NCI-H2196 (cell line): ENCODE measurements around the gene CCDC138.
A peak's percentile ranks its signal among the peaks of the same experiment; 100 is the strongest.

Experiments used
- DNase-seq: peaks from one replicate; lab custom pipeline; 2025; ENCODE audit not compliant: unreplicated experiment; lab: John Stamatoyannopoulos, UW

CCDC138 gene

DNA sequence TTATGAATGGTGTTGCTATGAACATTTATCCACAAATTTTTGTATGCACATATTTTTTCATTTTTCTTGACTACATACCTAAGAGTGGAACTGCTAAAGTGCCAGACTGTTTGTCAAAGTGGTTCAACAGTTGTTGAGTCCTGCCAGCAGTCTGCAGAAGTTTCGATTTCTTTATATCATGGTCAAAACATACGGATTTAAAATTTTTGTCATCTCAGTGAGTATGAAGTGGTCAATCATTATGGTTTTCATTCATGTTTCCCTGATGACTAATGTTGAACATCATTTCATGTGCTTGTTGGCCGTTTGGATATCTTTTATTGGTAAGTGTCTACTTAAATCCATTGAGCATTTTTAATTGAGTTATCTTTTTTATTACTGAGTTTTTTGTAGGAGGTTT lies 39.2 kb downstream of the CCDC138 start:
- no peak for DNase-seq

DNA sequence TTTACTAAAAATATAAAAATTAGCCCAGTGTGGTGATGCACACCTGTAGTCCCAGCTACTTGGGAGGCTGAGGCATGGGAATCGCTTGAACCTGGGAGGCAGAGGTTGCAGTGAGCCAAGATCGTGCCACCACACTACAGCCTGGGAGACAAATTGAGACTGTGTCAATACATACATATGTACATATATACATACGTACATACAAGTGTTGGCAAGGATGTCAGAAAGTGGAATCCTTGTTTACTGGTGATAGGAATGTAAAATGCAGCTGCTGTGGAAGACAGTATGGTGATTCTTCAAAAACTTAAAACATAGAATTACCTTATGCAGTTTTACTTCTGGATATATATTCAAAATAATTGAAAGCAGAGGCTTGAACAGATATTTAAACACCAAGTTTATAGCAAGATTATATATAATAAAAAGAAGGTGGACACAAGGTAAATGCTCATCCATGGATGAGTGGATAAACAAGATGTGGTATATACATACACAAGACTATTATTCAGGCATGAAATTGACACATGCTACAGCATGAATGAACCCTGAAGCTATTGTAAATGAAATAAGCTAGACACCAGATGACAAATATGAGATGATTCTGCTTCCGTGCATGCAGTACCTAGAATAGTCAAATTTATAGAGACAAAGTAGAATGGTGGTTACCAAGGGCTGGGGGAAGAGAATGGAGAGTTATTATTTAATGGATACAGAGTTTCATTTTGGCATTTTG lies 43.2 kb downstream of the CCDC138 start:
- no peak for DNase-seq

DNA sequence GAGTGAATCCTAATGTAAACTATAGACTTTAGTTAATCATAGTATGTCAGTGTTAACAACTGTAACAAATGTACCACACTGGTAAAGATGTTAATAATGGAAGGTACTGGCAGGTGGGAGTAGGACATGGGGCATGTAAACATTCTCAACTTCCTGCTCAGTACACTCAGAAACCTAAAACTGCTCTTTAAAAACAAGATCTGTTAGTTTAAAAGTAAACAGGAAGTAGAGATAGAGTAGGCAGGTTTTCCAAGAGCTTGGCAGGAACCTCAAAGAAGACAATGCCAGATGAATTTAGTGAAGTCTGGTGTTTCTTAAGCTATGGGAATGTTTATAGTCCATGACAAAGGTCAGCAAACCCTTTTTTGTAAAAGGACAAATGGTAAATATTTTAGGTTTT lies 46.6 kb downstream of the CCDC138 start:
- peak; percentile 7 for DNase-seq

DNA sequence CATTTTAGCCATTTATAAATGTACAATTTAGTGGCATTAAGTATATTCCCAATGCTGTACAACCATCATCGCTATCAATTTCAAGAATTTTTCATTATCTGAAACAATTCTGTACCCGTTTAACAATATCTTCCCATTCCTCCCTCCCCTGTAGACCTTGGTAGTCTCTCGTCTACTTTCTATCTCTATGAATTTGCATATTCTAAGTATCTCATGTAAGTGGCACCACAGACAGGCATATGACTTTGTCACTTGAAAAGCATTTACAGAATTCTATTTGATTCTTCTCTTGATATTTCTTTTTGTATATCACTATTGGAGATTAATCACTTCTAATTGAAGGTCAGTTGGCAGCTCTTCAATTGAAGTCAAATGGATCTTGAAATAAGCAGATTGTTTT lies 48.0 kb downstream of the CCDC138 start:
- DNase-seq, result no peak

DNA sequence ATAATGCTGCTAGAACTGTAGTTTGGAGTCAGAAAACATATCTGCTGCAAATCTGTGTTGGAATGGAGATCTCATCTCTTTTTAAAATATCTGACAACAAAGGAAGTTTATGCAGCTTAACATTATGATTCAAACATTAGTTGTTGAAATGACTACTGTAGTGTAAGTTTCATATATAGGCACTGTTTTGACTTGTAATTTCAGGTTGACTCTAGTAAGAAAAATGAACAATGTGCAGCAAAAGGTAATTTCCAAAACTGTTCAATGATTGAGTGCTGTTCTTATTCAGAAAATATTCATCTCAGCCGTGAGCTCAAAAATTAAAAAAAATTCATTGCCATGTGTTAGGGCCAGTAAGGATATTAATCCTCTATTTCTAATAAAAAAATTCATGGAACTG lies 48.5 kb downstream of the CCDC138 start:
- DNase-seq, result no peak

DNA sequence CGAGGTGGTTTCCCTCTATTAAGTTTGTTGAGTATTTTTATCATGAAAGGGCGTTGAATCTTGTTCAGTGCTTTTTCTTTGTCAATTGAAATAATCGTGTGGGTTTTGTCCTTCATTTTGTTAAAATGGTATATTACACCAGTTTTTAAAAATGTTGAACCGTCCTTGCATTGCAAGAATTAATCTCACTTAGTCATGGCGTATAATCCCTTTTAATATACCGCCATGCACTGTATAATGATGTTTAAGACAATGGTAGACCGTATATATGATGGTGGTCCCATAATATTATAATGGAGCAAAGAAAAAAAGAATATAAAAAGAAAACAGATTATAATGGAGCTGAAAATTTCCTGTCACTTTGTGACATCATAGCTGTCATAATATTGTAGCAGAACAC lies 50.6 kb downstream of the CCDC138 start:
- DNase-seq, result no peak

DNA sequence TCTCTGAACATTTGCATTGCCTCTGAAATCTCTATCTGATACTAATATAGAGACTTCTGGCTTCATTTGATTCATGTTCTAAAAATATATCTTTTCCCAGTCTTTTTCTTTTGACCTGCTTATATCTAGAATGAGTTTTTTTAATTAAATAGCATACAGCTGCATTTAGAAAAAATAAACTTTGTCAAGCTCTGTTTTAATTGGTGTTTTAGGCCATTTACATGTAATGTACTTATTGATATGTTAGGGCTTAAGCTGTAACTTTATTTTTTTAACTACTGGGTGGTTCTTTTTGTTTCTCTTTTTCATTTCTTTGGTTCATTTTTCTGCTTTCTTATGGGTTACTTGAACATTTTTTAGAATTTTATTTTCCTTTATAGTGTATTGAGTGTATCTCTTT lies 54.9 kb downstream of the CCDC138 start:
- no peak for DNase-seq

DNA sequence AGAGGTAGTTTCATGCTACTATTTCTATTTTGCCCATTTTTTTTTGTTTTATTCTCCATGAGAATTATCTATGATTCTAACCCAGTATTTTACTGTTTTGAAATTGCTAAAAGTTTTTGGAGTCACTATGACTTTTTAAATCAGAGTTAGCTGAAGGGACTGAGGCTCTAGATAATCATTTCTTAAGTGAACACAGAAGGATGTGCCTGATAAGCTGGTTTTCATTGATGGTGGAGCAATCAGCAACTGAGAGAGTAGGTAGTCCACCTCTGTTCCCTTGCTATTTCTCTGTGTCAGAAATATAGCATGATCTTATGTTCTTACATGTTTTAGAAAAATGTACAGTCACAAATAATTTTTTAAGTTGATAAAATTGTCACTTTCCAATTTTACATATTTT lies 59.4 kb downstream of the CCDC138 start:
- no peak for DNase-seq

DNA sequence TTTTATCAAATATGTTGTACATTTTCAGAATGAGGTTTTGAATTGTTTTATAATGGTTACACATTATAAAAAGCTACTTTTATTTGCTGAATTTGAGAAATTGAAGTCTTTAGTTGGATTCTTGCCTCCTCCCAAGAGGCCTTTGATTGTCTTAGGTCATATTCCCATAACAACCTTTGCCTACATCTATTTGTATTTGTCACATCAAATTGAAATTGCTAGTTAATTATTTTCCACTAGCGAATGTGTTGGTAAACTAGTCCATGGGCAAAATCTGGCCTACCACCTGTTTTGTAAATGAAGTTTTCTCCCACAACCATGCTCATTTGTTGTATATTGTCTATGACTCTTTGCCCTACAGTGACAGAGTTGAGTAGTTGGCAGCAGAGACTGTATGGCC lies 60.4 kb downstream of the CCDC138 start:
- DNase-seq, result no peak

DNA sequence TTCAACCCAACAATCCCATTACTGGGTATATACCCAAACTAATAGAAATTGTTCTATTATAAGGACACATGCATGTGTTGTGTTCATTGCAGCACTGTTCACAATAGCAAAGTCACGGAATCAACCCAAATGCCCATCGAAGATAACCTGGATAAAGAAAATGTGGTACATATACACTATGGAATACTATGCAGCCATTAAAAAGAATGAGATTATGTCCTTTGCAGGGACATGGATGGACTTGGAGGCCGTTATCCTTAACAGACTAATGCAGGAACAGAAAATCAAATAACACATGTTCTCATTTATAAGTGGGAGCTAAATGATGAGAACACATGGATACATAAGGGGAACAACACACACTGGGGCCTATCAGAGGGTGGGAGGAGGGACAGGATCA lies 65.8 kb downstream of the CCDC138 start:
- no peak for DNase-seq

DNA sequence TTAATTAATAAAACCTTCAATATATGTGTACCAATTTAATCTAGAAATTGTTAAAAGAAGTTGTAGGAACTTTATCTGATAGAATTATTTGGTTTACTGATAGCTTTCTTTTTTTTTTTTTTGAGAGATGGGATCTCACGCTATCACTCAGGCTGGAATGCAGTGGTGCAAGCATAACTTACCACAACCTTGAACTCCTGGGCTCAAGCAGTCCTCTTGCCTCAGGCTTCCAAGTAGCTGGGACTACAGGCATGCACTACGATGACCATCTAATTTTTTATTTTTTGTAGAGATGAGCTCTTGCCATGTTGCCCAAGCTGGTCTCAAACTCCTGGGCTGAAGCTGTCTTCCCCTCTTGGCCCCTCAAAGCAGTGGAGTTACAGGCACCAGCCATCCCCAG lies 66.8 kb downstream of the CCDC138 start:
- DNase-seq, result no peak

DNA sequence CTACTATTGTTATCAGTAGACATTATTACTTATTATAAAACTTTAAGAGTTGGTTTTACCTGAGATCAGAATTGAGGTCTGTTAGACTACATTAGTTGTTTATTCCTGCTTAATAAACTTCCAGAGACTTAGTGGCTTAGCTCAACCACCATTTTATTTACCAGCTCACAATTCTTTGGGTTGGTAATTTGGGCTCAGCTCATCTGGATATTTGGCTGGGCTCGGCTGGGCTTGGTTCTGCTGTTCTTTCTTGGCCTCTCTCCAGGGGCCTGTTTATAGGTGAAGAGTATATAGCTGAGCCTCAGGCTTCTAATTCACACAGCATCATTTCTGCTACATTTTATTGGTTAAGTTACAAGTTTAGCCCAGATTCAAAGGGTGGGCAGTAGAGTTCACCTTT lies 67.9 kb downstream of the CCDC138 start:
- no peak for DNase-seq

DNA sequence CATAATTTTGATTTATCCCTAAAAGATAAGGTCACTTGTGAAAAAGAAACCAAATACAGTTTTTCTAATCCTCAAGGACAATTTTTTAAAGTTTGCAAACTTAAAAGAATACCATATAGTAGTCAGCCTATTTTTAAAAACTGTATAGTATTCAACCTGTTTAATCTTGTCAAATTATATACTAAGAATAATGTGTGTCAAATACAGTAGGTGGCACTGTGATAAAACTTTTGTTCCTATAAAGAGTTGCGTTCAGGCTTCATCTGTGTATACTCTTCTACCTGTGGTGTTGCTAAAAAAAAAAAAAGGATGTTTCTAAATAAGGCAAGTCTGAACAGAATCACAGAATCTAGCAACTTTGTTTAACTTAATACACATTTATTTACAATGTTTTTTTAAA lies 68.6 kb downstream of the CCDC138 start:
- peak; percentile 21 for DNase-seq

DNA sequence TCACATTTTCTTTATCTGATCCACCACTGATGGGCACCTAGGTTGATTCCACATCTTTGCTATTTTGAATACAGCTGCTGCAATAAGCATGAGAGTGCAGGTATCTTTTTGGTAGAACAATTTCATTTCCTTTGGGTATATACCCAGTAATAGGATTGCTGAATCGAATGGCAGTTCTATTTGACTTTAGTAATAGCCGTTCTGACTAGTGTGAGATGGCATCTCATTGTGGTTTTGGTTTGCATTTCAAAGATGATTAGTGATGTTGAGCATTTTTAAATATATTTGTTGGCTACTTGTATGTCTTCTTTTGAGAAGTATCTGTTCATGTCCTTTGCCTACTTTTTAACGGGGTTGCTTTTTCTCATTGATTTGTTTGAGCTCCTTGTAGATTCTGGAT lies 72.3 kb downstream of the CCDC138 start:
- no peak for DNase-seq

DNA sequence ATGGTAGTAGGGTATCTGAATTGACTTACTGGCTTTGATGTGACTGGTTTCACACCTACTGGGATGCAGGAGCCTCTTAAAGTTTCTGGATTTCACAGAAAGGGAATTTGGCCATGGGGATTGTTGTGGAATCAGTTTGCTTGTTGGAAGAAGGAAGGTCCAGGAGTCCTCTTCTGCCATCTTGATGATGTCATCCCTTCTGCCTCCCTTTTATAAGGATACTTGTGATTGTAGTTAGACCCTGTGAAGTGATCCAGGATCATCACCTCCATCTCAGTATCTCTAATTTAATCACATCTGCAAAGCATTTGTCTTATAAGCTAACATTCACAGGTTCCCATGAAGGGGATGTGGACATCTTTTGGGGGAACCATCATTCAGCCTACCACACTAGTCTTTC lies 79.5 kb downstream of the CCDC138 start:
- DNase-seq, result no peak

DNA sequence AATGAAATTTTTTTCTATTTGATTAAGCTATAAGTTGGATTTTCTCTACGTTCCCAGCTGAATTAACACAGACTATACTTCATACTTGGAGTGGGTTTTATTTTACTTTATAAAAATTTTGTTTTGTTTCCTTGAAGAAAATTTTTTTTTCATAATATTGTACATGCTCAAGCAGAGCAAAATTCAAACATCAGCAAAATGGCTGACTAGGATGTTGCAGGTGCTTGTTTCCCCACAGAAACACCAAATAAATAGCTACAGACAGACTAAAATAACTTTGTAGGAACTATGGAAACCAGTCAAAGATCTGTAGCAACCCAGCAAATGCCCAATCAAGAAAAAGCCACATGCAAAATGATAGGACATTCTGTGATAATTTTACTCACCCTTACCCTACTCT lies 82.3 kb downstream of the CCDC138 start:
- DNase-seq, result no peak

DNA sequence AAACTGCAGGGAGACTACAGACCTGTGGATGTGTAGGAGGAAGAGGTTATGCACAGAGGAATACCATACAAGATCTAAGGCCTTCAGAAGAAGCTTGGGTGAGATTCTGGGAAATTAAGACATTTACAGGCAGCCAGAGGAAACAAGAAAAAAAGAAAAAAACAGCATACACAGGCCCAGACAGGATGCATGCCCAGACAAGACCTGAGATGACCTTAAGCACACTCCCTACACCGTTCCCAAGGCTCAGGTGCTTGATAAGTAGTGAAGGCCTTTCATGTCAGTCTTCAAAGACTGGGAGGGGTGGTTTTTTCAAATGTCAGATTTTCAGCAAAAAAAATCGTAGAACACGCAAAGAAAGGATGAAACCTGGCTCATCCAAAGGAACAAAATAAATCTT lies 83.0 kb downstream of the CCDC138 start:
- no peak for DNase-seq

DNA sequence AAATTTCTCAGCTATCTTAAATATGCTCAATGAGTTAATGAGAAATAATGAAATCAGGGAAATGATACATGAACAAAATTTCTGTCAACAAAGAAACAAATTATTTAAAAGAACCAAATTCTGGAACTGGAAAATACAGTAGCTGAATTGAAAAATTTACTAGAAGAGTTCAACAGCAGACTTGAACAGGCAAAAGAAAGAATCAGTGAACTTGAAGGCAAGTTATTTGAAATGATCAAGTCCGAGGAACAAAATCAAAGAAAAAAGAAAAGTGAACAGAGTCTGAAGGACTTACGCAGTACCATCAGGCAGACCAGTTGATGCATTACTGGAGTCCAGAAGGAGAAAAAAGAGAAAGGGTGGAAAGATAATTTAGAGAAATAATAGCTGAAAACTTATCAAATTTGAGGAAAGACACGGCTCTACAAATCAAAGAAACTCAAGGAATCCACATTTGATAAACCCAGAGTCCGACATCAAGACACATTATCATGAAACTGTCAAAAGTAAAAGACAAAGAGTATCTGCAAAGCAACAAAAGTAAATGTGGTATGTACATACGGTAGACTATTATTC lies 83.6 kb downstream of the CCDC138 start:
- DNase-seq, result no peak

DNA sequence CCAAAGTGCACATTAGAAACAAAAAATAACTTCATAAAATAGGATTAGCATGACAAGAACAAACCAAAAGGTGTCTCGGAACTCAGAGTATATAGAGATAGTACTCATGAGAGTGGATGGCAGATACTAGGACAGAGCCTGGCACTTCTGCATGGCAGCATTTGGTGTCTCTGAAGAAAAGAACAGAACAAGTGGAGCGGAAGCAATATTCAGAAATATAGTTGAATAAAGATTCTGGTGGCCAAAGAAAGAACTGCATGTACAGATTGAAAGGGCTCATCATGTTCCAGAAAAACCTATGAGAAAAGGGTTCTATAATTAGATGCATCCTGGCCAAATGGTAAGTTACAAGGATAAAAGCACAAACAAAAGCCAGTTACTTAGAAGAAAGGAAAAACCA lies 90.9 kb downstream of the CCDC138 start:
- no peak for DNase-seq

DNA sequence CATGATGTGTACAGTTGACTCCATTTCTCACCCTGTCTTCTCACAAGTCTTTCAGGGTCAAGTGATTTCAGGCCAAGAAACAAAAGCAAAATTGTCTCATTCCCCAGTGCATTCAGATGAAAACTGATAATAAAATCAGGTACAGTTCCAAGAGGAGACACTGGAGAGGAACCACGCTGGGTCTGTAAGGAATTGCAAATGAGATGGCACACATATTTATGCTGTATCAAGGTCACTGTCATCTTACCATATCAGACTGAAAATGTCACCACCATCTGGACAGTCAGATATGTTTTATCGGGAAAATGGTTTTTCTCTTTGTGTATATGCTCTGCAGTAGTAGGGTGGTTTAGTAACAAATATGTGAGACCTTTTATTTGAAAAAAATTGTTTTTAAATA lies 91.7 kb downstream of the CCDC138 start:
- DNase-seq, result no peak

DNA sequence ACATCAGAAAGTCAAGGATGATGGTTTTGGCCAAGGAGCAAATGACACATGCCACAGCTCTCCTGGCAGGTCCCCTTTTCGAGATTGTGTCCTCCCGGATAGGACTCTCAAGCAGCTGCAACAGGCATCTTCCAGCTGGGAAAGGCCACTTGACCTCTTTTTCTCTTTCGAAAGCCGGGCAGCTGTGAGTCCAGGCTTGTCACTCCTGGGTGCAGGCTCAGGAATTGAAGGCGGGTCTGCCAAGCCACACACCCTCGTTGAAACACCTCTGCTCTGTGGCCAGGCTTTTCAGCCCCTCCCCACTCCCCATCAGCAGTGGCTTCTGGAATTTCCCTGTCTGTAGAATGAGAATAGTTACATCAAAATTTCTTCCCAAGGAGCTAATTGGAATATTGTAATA lies 98.0 kb downstream of the CCDC138 start:
- peak; percentile 45 for DNase-seq

DNA sequence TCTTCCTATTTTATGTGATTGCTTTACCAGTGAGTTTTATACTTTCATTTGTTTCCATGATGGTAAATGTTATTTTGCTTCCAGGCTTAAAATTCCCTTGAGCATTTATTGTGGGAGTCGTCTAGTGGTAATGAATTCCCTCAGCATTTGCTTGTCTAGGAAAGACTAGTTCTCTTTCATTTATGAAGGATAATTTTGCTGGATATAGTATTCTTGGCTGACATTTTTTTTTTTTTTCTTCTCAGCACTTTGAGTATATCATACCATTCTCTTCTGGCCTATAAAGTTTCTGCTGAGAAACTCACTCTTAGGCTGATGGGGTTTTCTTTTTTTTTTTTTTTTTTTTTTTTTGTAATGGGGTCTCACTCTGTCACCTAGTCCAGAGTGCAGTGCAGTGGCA lies 103.3 kb downstream of the CCDC138 start:
- no peak for DNase-seq

DNA sequence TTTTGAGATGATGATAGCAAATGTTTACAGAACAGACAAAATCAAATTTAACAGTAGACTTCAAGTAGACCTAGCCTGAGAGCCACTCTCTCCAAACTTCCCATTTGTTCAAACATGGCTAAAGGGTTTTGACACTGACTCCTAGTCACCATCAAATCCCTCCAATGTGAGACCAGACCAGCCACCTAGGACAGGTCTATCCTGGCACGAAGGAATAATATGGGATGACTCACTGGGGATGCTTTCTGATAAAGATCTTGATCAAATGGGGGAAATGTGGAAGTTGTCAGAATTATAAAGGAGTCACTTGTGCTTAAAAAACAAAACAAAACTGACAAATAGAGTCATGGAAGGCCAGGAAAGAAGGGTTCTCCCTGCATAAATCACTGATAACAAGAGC lies 106.7 kb downstream of the CCDC138 start:
- no peak for DNase-seq
